SK-N-SH (cell line): ENCODE measurements around the gene POT1. TPM values are rescaled to one million over a fixed set of nuclear protein-coding genes. Genes with fewer than 3 reads are reported as not detected.

Source experiments
- CTCF ChIA-PET: fragments of 300-600, 350-600 bp; formaldehyde crosslinking; extraction: SDS; loops from one replicate; lab custom pipeline; 2021; lab: Yijun Ruan, JAX
- POLR2A ChIA-PET: fragments of 350-600 bp; sonication (Branson Sonifier 250); formaldehyde crosslinking; extraction: SDS; loops from one replicate; lab custom pipeline; 2020; ENCODE audit warnings: antibody characterized with exemption, inconsistent platforms; lab: Yijun Ruan, JAX
- DNase-seq: peaks from one replicate; pipeline ENCODE4 v3.0.0; 2012
- H2AFZ ChIP-seq: fragments of 200-600 bp; sonication (generic); 2 replicates; pipeline ENCODE4 v1.8.1; 2016; ENCODE audit warnings: antibody characterized with exemption, mild to moderate bottlenecking, low read depth
- H3F3A ChIP-seq: fragments of 200-600 bp; sonication (generic); replicated peaks from 2 replicates; pipeline ENCODE3; 2016; ENCODE audit warnings: antibody characterized with exemption, mild to moderate bottlenecking; ENCODE audit not compliant: insufficient read depth
- H3K27ac ChIP-seq, 2 experiments: fragments of 200-500 bp in 1 of 2; fragments of 200-600 bp in 1 of 2; sonication (Bioruptor generic) in 1 of 2; sonication (generic), shearing (Covaris generic) in 1 of 2; 2 replicates each; pipeline versions ENCODE4 v1.5.1 to v1.6.1; 2014 to 2016; ENCODE audit warnings: low read depth in 2 of 2, inconsistent platforms in 1 of 2, low read length in 1 of 2, mild to moderate bottlenecking in 1 of 2, mixed read lengths in 1 of 2
- H3K27me3 ChIP-seq: fragments of 200-600 bp; sonication (generic), shearing (Covaris generic); 2 replicates; pipeline ENCODE4 v1.6.1; 2016; ENCODE audit warnings: mixed run types; ENCODE audit not compliant: insufficient read depth
- H3K36me3 ChIP-seq, 2 experiments: fragments of 200-500 bp in 1 of 2; fragments of 200-600 bp in 1 of 2; sonication (Bioruptor generic) in 1 of 2; sonication (generic) in 1 of 2; replicated peaks in 1 of 2; 2 replicates each; pipeline versions ENCODE3 to v1.5.1; 2014 to 2016; ENCODE audit warnings: low read length in 1 of 2, mild to moderate bottlenecking in 1 of 2; ENCODE audit not compliant: insufficient read depth in 2 of 2, control insufficient read depth in 1 of 2
- H3K4me1 ChIP-seq, 2 experiments: fragments of 200-500 bp in 1 of 2; fragments of 200-600 bp in 1 of 2; sonication (Bioruptor generic) in 1 of 2; sonication (generic), shearing (Covaris generic) in 1 of 2; 2 replicates each; pipeline versions ENCODE4 v1.5.1 to v1.6.1; 2014 to 2016; ENCODE audit warnings: low read depth in 1 of 2, low read length in 1 of 2, mixed run types in 1 of 2; ENCODE audit not compliant: insufficient read depth in 2 of 2, control insufficient read depth in 1 of 2
- H3K4me2 ChIP-seq: fragments of 200-600 bp; sonication (generic), shearing (Covaris generic); 2 replicates; pipeline ENCODE4 v1.6.1; 2017; ENCODE audit warnings: mixed run types
- H3K4me3 ChIP-seq, 2 experiments: fragments of 200-500 bp in 1 of 2; fragments of 200-600 bp in 1 of 2; sonication (Bioruptor generic) in 1 of 2; sonication (generic), shearing (Covaris generic) in 1 of 2; 2 replicates each; pipeline versions ENCODE4 v1.5.1 to v1.8.1; 2014 to 2016; ENCODE audit warnings: low read depth in 2 of 2, inconsistent platforms in 1 of 2, low read length in 1 of 2, mild to moderate bottlenecking in 1 of 2, mixed read lengths in 1 of 2, moderate library complexity in 1 of 2
- H3K79me2 ChIP-seq: fragments of 200-600 bp; sonication (generic); 2 replicates; pipeline ENCODE4 v1.8.1; 2017; ENCODE audit warnings: mild to moderate bottlenecking; ENCODE audit not compliant: insufficient read depth
- H3K9ac ChIP-seq: fragments of 200-600 bp; sonication (generic); 2 replicates; pipeline ENCODE4 v1.6.1; 2017; ENCODE audit warnings: mixed run types
- H3K9me2 ChIP-seq: fragments of 200-600 bp; sonication (generic); 2 replicates; pipeline ENCODE4 v1.6.1; 2017; ENCODE audit warnings: mixed run types
- H3K9me3 ChIP-seq: fragments of 200-600 bp; sonication (generic); 2 replicates; pipeline ENCODE4 v1.6.1; 2017; ENCODE audit warnings: mixed run types, mild to moderate bottlenecking, moderate library complexity
- H4K20me1 ChIP-seq: fragments of 200-600 bp; sonication (generic); 2 replicates; pipeline ENCODE4 v1.6.1; 2017; ENCODE audit warnings: mild to moderate bottlenecking, mixed run types; ENCODE audit not compliant: insufficient read depth
- EZH2phosphoT487 ChIP-seq: fragments of 200-600 bp; sonication (generic); IDR thresholded peaks from 2 replicates; pipeline ENCODE4 v1.6.1; 2017; ENCODE audit warnings: low read depth, mixed run types, mild to moderate bottlenecking, antibody characterized with exemption, moderate library complexity, borderline replicate concordance
- FOSL2 ChIP-seq: IDR thresholded peaks from 2 replicates; pipeline ENCODE4 v1.4.0; 2012; ENCODE audit warnings: low read depth, mild to moderate bottlenecking, moderate library complexity, borderline replicate concordance
- FOXJ3 ChIP-seq: sonication (generic); formaldehyde crosslinking; IDR thresholded peaks from 2 replicates; pipeline ENCODE4 v1.5.1; 2020; ENCODE audit warnings: mild to moderate bottlenecking, missing genetic modification reagents
- FOXM1 ChIP-seq: IDR thresholded peaks from 2 replicates; pipeline ENCODE4 v1.4.0; 2012; ENCODE audit warnings: low read depth, mild to moderate bottlenecking
- RAD21 ChIP-seq: IDR thresholded peaks from 2 replicates; pipeline ENCODE4 v1.6.1; 2012; ENCODE audit warnings: mild to moderate bottlenecking, low read length
- WGBS: methylation state at CpG from one replicate; pipeline ENCODE4 v1.1.6; 2017; ENCODE audit warnings: low lambda C conversion rate; 5-methylcytosine and 5-hydroxymethylcytosine counted together
- polyA plus RNA-seq, 3 experiments: library from polyadenylated mRNA; depleted of rRNA; stranded (reverse); fragments of >200 nt; gene quantifications; 2 replicates each; pipeline ENCODE4 v1.2.3, GENCODE V29; 2012
- TF ChIP-seq, protein P1 (sequence below): fragments of 200-600 bp; sonication (generic); IDR thresholded peaks from 2 replicates; pipeline ENCODE4 v1.6.1; 2017; ENCODE audit warnings: antibody characterized with exemption, mild to moderate bottlenecking, moderate library complexity
- TF ChIP-seq, protein P2 (sequence below): IDR thresholded peaks from 2 replicates; pipeline ENCODE4 v1.6.1; 2012; ENCODE audit warnings: mild to moderate bottlenecking, low read depth, low read length, moderate library complexity
- TF ChIP-seq, protein P3 (sequence below): IDR thresholded peaks from 2 replicates; pipeline ENCODE4 v1.4.0; 2012; ENCODE audit warnings: low read depth, borderline replicate concordance
- TF ChIP-seq, protein P4 (sequence below): IDR thresholded peaks from 2 replicates; pipeline ENCODE4; 2012
- TF ChIP-seq, protein P5 (sequence below): fragments of 150-350 bp; IDR thresholded peaks from 2 replicates; pipeline ENCODE4 v1.6.1; 2017; ENCODE audit warnings: antibody characterized with exemption, low read length, low read depth, borderline replicate concordance

The POT1 gene
- polyA plus RNA-seq, 1 of the 3 experiments (the other 2 are of a cell fraction): 18.1 TPM

DNA sequence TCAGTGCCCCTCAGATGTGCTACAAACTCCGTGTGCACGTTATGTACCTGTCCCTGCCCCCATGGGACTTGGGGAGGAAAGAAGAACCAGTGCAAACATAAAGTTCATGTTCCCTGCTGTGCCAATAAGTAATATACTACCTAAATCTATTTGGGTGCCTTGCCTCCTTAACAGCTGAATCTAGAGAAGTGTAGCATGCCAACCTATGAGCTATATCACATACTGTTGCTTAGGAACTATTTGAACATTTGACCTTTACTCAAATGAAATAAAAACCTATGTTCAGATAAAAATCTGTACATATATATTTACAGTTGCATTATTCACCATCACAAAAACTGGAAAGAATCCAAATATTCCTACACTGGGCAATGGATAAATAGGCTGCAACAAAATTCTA, 9.8 kb downstream of the POT1 start:
- Histone ChIP-seq H3F3A (peaks cover 6% of the 10 kb centered on the region), H3K4me3 (no peak overlapping the region), H2AFZ (no peak overlapping the region), H3K9me2 (no peaks in the 10 kb centered on the region), H3K36me3 (peaks cover 16 to 30% of the 10 kb centered on the region in 2 experiments), H4K20me1 (0 out of 2 replicates have a peak, but pooled peaks cover 4% of the 10 kb centered on the region), H3K9ac (no peak overlapping the region), H3K79me2 (peaks cover 92% of the 10 kb centered on the region), H3K4me1 (peaks cover 0 to 20% of the 10 kb centered on the region in 2 experiments; a peak in 2 of 4 replicates), H3K9me3 (no peaks in the 10 kb centered on the region), H3K4me2 (no peak overlapping the region), H3K27me3 (no peaks in the 10 kb centered on the region), H3K27ac (no peak overlapping the region; a peak in 1 of 4 replicates)
- DNase-seq: no peak
- POLR2A ChIA-PET: interaction anchor here (1.3 kb wide), 1 partner anchor 10 kb away, joined by 4 read pairs; the partner anchor contains the start of gene POT1
- TF ChIP-seq, protein P1, sequence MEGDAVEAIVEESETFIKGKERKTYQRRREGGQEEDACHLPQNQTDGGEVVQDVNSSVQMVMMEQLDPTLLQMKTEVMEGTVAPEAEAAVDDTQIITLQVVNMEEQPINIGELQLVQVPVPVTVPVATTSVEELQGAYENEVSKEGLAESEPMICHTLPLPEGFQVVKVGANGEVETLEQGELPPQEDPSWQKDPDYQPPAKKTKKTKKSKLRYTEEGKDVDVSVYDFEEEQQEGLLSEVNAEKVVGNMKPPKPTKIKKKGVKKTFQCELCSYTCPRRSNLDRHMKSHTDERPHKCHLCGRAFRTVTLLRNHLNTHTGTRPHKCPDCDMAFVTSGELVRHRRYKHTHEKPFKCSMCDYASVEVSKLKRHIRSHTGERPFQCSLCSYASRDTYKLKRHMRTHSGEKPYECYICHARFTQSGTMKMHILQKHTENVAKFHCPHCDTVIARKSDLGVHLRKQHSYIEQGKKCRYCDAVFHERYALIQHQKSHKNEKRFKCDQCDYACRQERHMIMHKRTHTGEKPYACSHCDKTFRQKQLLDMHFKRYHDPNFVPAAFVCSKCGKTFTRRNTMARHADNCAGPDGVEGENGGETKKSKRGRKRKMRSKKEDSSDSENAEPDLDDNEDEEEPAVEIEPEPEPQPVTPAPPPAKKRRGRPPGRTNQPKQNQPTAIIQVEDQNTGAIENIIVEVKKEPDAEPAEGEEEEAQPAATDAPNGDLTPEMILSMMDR: no peak
- TF ChIP-seq, protein P2, sequence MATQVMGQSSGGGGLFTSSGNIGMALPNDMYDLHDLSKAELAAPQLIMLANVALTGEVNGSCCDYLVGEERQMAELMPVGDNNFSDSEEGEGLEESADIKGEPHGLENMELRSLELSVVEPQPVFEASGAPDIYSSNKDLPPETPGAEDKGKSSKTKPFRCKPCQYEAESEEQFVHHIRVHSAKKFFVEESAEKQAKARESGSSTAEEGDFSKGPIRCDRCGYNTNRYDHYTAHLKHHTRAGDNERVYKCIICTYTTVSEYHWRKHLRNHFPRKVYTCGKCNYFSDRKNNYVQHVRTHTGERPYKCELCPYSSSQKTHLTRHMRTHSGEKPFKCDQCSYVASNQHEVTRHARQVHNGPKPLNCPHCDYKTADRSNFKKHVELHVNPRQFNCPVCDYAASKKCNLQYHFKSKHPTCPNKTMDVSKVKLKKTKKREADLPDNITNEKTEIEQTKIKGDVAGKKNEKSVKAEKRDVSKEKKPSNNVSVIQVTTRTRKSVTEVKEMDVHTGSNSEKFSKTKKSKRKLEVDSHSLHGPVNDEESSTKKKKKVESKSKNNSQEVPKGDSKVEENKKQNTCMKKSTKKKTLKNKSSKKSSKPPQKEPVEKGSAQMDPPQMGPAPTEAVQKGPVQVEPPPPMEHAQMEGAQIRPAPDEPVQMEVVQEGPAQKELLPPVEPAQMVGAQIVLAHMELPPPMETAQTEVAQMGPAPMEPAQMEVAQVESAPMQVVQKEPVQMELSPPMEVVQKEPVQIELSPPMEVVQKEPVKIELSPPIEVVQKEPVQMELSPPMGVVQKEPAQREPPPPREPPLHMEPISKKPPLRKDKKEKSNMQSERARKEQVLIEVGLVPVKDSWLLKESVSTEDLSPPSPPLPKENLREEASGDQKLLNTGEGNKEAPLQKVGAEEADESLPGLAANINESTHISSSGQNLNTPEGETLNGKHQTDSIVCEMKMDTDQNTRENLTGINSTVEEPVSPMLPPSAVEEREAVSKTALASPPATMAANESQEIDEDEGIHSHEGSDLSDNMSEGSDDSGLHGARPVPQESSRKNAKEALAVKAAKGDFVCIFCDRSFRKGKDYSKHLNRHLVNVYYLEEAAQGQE: no peak
- TF ChIP-seq FOSL2 (no peak), RAD21 (no peak), FOXM1 (no peak), EZH2phosphoT487 (no peak), FOXJ3 (CRISPR knock-in tag) (no peak)
- TF ChIP-seq, protein P3, sequence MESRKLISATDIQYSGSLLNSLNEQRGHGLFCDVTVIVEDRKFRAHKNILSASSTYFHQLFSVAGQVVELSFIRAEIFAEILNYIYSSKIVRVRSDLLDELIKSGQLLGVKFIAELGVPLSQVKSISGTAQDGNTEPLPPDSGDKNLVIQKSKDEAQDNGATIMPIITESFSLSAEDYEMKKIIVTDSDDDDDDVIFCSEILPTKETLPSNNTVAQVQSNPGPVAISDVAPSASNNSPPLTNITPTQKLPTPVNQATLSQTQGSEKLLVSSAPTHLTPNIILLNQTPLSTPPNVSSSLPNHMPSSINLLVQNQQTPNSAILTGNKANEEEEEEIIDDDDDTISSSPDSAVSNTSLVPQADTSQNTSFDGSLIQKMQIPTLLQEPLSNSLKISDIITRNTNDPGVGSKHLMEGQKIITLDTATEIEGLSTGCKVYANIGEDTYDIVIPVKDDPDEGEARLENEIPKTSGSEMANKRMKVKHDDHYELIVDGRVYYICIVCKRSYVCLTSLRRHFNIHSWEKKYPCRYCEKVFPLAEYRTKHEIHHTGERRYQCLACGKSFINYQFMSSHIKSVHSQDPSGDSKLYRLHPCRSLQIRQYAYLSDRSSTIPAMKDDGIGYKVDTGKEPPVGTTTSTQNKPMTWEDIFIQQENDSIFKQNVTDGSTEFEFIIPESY: no peak
- TF ChIP-seq, protein P4, sequence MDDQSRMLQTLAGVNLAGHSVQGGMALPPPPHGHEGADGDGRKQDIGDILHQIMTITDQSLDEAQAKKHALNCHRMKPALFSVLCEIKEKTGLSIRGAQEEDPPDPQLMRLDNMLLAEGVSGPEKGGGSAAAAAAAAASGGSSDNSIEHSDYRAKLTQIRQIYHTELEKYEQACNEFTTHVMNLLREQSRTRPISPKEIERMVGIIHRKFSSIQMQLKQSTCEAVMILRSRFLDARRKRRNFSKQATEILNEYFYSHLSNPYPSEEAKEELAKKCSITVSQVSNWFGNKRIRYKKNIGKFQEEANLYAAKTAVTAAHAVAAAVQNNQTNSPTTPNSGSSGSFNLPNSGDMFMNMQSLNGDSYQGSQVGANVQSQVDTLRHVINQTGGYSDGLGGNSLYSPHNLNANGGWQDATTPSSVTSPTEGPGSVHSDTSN: no peak
- TF ChIP-seq, protein P5, sequence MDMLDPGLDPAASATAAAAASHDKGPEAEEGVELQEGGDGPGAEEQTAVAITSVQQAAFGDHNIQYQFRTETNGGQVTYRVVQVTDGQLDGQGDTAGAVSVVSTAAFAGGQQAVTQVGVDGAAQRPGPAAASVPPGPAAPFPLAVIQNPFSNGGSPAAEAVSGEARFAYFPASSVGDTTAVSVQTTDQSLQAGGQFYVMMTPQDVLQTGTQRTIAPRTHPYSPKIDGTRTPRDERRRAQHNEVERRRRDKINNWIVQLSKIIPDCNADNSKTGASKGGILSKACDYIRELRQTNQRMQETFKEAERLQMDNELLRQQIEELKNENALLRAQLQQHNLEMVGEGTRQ: no peak
- CTCF ChIA-PET: interaction anchor here (0.7 kb wide), 2 partner anchors 1203 to 1341 kb away, joined by 3 read pairs; no protein-coding TSS in a partner anchor
- WGBS: 97% methylated on average over 2 of the region's 2 CpGs
